ENCODE results near the gene ELP4. TPM values are rescaled to one million over a fixed set of nuclear protein-coding genes. Genes with fewer than 3 reads are reported as not detected.

Gene ELP4
- total RNA-seq, 1 donor from 2014 or later: 15.0 TPM

DNA sequence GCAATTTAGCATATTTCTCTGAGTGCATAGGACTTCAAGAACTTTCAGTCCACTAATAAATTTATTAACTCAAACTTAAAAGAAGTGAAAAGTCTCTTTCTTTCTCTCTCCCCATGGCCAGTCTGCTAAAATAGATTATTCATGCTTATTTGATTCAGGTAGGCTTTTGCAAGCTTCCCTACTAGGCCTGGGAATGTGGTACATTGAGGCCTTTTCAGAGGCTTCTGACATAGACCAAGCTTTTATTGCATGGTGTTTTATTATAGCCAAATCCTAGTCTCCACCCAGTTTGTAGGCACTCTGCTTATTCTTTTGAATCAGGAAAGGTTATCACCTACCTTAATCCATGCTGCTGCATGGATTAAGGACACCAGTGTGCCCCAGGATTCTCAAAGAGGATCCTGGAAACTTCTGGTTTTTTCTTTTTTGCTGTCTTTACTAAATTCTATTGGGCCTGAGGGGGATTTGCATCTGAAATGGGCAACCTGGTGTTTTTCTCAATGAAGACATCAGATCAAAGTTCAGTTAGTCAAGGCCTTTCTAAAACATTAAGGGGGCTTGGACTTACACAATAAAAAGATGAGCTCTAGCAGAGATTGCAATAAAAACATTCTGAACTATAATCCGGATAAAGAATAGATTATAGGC, 92.2 kb downstream of the ELP4 start:
- no peak overlapping the region for H3K27ac Mint-ChIP-seq (ENCODE audit: unreplicated experiment)
- no peaks in the 10 kb centered on the region for H3K4me1 Mint-ChIP-seq (ENCODE audit: unreplicated experiment)
- no peak for DNase-seq (ENCODE audit: extremely low spot score, unreplicated experiment)
- peaks cover 4% of the 10 kb centered on the region for H3K36me3 Mint-ChIP-seq (ENCODE audit: unreplicated experiment)
- no peaks in the 10 kb centered on the region for H3K9me3 Mint-ChIP-seq (ENCODE audit: unreplicated experiment)
- no peaks in the 10 kb centered on the region for H3K27me3 Mint-ChIP-seq (ENCODE audit: unreplicated experiment)
- H3K4me3 Mint-ChIP-seq (ENCODE audit: unreplicated experiment): no peak overlapping the region
- TF ChIP-seq, protein P1, sequence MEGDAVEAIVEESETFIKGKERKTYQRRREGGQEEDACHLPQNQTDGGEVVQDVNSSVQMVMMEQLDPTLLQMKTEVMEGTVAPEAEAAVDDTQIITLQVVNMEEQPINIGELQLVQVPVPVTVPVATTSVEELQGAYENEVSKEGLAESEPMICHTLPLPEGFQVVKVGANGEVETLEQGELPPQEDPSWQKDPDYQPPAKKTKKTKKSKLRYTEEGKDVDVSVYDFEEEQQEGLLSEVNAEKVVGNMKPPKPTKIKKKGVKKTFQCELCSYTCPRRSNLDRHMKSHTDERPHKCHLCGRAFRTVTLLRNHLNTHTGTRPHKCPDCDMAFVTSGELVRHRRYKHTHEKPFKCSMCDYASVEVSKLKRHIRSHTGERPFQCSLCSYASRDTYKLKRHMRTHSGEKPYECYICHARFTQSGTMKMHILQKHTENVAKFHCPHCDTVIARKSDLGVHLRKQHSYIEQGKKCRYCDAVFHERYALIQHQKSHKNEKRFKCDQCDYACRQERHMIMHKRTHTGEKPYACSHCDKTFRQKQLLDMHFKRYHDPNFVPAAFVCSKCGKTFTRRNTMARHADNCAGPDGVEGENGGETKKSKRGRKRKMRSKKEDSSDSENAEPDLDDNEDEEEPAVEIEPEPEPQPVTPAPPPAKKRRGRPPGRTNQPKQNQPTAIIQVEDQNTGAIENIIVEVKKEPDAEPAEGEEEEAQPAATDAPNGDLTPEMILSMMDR (IDR thresholded peaks at IDR 0.05): no peak

DNA sequence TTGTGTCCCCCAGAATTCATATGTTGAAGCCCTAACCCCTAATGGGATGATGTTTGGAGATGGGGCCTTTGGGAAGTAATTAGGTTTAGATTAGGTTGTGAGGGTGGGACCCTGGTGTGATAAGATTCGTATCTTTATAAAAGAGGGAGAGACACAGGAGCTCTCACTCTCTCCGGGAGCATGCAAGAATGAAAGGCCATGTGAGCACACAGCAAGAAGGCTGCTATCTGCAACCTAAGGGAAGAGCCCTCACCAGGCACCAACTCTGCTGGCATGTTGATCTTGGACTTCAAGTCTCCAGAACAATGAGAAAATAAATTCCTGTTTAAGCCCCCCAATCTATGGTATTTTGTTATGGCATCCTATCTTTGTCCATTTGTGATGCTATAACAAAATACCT, 97.3 kb downstream of the ELP4 start:
- H3K36me3 Mint-ChIP-seq (ENCODE audit: unreplicated experiment): no peaks in the 10 kb centered on the region

DNA sequence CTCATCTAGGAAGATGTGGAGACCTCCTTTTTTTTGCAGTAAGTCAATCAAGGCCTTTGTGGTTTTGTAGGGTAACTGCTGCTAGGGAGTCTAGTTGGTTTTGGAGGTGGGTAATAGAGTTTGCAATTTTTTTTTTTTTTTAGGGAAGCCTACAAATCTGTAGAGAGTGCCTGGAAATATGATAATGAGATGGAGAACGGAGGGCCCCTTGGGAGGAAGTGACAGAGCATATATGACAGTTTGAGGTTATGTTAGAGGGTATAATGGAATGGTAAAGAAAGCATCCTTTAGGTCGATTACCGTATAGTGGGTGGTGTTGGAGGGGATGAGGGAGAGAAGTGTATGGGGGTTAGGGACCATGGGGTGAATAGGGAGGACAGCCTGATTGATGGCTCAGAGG, 98.3 kb downstream of the ELP4 start:
- Mint-ChIP-seq H3K27ac (ENCODE audit: unreplicated experiment) (no peak overlapping the region), H3K27me3 (ENCODE audit: unreplicated experiment) (no peaks in the 10 kb centered on the region), H3K4me1 (ENCODE audit: unreplicated experiment) (no peaks in the 10 kb centered on the region), H3K9me3 (ENCODE audit: unreplicated experiment) (peaks cover 5% of the 10 kb centered on the region), H3K4me3 (ENCODE audit: unreplicated experiment) (no peak overlapping the region), H3K36me3 (ENCODE audit: unreplicated experiment) (no peaks in the 10 kb centered on the region)
- no peak for DNase-seq (ENCODE audit: extremely low spot score, unreplicated experiment)
- TF ChIP-seq, protein P1 (IDR thresholded peaks at IDR 0.05): no peak

More for the DNA sequence above, 97.3 kb downstream of the ELP4 start:
- no peaks in the 10 kb centered on the region for H3K27me3 Mint-ChIP-seq (ENCODE audit: unreplicated experiment)
- no peak overlapping the region for H3K27ac Mint-ChIP-seq (ENCODE audit: unreplicated experiment)
- H3K4me3 Mint-ChIP-seq (ENCODE audit: unreplicated experiment): no peak overlapping the region
- peaks cover 5% of the 10 kb centered on the region for H3K9me3 Mint-ChIP-seq (ENCODE audit: unreplicated experiment)
- H3K4me1 Mint-ChIP-seq (ENCODE audit: unreplicated experiment): no peaks in the 10 kb centered on the region
- DNase-seq (ENCODE audit: extremely low spot score, unreplicated experiment): no peak
- TF ChIP-seq, protein P1 (IDR thresholded peaks at IDR 0.05): no peak

DNA sequence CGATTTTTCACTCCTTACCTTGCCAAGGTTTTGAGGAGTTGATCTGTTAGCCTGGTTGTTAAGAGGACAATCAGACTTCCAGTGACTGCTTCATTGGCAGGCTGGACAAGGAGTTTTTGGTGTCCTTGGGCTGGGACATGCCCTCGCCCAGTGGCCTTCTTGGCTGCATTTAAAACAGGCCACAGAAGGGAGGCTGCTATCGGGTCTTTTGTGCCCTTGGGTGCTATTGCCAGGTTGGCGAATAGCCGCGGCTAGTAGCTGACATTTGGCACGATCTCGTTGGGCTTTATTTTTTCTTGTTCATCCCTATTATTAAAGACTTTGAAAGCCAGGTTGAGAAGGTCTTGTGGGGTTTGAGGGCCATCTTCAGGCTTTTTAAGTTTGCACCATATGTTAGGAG, 99.4 kb downstream of the ELP4 start:
- H3K27ac Mint-ChIP-seq (ENCODE audit: unreplicated experiment): no peak overlapping the region
- H3K36me3 Mint-ChIP-seq (ENCODE audit: unreplicated experiment): no peaks in the 10 kb centered on the region
- no peaks in the 10 kb centered on the region for H3K4me1 Mint-ChIP-seq (ENCODE audit: unreplicated experiment)
- no peaks in the 10 kb centered on the region for H3K27me3 Mint-ChIP-seq (ENCODE audit: unreplicated experiment)
- no peak overlapping the region for H3K4me3 Mint-ChIP-seq (ENCODE audit: unreplicated experiment)
- H3K9me3 Mint-ChIP-seq (ENCODE audit: unreplicated experiment): peaks cover 5% of the 10 kb centered on the region
- no peak for DNase-seq (ENCODE audit: extremely low spot score, unreplicated experiment)
- TF ChIP-seq, protein P1 (IDR thresholded peaks at IDR 0.05): no peak

DNA sequence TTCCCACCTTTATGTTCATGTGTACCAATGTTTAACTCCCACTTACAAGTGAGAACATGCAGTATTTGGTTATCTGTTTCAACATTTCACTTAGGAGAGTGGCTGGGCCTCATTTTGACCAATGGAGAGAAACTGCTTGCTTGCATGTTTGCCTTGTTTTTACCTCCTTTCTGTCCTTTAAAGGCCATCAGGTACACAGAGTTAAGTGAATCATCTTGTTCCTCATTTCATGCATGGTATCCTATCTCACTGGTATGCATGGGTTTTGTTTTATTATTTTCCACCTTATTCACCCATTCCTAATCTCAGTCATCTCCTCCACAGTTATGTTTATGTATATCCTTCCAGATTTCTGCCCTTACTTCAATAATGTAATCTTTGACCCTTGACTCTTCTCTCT, 101.0 kb downstream of the ELP4 start:
- H3K36me3 Mint-ChIP-seq (ENCODE audit: unreplicated experiment): peaks cover 2% of the 10 kb centered on the region
- no peak overlapping the region for H3K27ac Mint-ChIP-seq (ENCODE audit: unreplicated experiment)
- H3K9me3 Mint-ChIP-seq (ENCODE audit: unreplicated experiment): peaks cover 5% of the 10 kb centered on the region
- DNase-seq (ENCODE audit: extremely low spot score, unreplicated experiment): no peak
- H3K4me3 Mint-ChIP-seq (ENCODE audit: unreplicated experiment): no peak overlapping the region
- TF ChIP-seq, protein P1 (IDR thresholded peaks at IDR 0.05): no peak
- no peaks in the 10 kb centered on the region for H3K27me3 Mint-ChIP-seq (ENCODE audit: unreplicated experiment)
- no peaks in the 10 kb centered on the region for H3K4me1 Mint-ChIP-seq (ENCODE audit: unreplicated experiment)

Data from osteocyte (in vitro differentiated cells).